Putamen (tissue), 1 donor: ENCODE data around the gene PTGER2.

Experiments
- DNase-seq: peaks from one replicate; pipeline ENCODE4 v3.0.0-alpha.2; 2016; ENCODE audit warnings: low spot score

The PTGER2 gene

DNA sequence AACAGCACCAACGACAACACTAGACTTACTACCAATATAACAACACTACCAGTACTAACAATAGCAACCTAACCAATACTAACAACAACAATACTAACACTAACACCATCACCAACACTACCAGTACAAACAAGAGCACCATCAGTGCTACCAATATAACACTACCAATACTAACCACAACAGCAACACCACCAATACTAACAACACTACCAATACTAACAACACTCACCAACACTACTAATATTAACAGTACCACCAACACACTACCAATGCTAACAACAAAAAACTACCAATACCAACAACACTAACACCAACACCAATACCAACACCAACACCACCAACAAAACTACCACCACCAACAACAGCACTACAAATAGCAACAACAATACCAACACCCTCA, 25.1 kb downstream of the PTGER2 start:
- DNase-seq: no peak

- DNase-seq: no peak
Observed at GRCh38 chr14:52342849-52343596, 28.9 kb downstream of the PTGER2 start.

- no peak for DNase-seq
Observed at GRCh38 chr14:52346778-52347177, 32.7 kb downstream of the PTGER2 start.

DNA sequence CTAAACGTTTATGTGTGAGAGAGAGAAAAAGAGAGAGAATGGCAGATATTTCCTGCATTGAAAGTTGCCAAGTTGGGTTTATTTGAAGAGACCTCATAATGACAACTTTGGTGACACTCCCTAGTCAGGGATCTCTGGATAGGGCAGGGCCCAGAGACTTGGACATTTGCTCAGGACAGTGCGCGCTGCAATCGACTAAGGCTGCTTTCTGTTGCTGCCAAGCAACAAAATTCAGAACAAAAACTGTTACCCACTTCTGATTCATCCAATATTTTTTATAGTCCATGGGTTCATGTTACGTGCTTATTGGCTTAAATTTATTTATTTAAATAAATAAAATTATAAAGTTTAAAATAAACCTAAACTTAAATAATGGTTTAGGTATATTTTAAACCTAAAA, 34.2 kb downstream of the PTGER2 start:
- no peak for DNase-seq

- no peak for DNase-seq
Observed at GRCh38 chr14:52348776-52349175, 34.7 kb downstream of the PTGER2 start.

- DNase-seq: no peak
Observed at GRCh38 chr14:52349731-52350130, 35.6 kb downstream of the PTGER2 start.

DNA sequence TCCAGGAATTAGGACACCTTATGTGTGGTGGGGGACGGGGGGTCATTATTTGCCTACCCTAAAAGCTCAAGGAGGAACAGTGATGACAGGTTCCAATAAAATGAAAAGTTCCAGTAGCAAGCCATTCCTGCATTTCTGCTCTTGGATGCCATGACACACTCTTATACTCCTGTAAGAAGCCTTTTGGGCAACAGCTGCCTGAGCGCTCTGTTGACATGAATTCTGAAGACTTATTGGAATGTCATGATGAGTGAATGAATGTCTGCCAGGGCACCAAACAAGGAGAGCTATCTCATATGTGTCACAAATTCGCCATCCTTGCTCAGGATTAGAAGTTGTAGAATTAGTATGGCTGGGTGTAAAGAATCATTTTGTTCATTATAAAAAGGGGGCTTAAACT, 36.3 kb downstream of the PTGER2 start:
- no peak for DNase-seq

- no peak for DNase-seq
Observed at GRCh38 chr14:52351233-52352060, 37.3 kb downstream of the PTGER2 start.

DNA sequence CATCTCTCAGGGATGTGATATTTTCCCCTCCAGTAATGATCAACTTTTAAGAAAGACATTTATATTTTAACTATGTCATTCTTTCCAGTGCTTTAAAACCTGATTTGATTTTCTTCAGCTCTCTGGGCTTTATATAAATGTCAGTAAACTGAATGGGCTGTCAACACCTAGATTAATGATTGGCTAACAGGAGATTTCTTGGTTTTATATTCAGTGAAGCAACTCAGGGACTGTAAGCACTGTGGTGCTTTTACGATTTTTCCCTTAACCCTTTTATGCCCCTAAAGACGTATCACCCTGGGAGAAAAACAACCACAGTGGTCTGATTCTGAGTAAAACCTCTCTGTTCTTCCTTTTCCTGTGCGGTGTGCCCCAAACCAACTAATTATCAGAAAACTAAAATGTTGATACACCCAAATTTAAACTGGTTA, 38.0 kb downstream of the PTGER2 start:
- no peak for DNase-seq

GRCh38 chr14:52352569-52352968, 38.5 kb downstream of the PTGER2 start:
- no peak for DNase-seq

- DNase-seq: no peak
Observed at GRCh38 chr14:52354242-52354641, 40.1 kb downstream of the PTGER2 start.

GRCh38 chr14:52355016-52355431, 40.9 kb downstream of the PTGER2 start:
- no peak for DNase-seq

DNA sequence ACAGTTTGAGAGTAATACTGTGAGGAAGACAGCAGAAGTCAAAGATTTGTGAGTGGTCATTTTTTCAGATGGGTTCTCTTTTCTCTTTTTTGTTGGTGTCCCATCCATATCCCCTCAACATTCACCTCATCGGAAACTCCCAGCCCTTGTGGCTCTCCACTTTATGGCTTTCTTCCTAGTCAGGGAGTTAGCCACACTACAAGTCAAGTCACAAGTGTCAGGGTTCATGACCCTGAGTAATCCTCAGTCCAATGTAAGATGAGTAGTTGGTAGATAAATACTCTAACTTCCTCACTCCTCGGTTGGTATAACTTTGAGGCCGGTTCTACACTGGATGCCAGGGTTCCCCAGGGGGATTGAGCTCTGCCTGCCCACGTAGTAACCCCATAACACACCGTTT, 41.4 kb downstream of the PTGER2 start:
- no peak for DNase-seq

DNA sequence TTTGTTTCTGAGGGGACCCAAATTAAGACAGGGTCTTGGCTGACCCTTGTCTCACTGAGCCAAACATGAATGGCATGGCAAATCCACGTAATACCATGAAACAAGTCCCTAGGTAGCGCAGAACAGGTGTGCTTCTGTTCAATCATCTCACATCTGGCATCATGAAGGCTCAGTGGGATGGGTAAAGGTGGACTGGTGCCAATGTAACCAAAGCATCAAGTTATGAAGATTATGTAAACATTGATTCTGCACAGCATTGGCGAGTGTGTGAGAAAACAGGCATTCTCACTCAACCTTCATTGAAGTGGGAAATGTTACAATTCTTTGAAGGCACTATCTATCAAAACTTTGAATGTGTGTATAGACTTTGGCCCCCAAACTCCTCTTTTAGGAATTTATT, 41.9 kb downstream of the PTGER2 start:
- no peak for DNase-seq

- DNase-seq: no peak
Observed at GRCh38 chr14:52360831-52361230, 46.7 kb downstream of the PTGER2 start.

DNA sequence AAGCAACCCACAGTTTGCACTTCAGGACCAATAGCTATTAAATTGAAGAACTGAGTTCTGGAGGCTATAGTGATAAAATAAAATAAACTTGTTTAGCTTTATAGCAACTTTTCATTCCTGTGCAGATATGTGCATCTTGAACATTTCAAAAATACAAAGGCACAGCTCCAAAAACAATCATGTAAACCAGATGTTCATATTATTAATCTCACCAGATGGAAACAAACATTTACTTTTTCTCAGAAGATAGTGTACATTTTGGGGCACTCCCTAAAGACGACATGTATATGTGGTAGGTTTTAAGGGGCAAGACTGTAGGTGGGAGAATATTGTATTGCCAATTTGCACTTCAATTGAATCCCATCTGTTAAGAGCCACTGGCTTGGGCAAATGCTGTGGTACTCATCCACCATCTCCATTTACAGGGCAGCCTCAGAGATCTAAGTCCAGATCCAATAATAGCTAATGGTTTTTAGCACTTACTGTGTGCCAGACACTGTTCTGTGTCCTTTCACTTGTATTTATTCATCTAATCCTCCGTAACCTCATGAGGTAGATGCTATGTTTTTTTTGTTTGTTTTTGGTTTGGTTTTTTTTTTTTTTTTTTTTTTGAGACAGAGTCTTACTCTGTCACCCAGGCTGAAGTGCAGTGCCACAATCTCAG, 49.1 kb downstream of the PTGER2 start:
- DNase-seq: no peak

- DNase-seq: no peak
Observed at GRCh38 chr14:52363961-52364360, 49.8 kb downstream of the PTGER2 start.

DNA sequence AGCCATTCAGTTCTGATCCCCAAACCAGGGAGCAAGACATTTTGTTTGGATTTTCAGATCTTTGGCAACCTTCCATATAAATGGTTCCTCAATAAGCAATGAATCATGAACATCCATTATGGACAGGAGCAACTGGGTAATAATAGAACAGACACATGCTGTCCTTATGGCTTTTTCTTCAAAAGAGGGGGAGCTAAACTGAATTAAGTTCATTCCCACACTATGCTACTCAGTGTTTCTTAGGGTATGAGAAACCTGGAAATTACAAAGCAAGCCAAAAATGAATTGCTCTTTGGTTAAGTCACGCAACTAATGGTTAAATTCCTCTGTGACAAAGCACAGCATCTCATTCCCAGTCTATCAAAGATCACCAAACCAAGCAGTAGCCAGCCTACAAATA, 51.0 kb downstream of the PTGER2 start:
- DNase-seq: no peak

GRCh38 chr14:52366796-52367315, 52.7 kb downstream of the PTGER2 start:
- DNase-seq: no peak

GRCh38 chr14:52369305-52369801, 55.2 kb downstream of the PTGER2 start:
- no peak for DNase-seq

DNA sequence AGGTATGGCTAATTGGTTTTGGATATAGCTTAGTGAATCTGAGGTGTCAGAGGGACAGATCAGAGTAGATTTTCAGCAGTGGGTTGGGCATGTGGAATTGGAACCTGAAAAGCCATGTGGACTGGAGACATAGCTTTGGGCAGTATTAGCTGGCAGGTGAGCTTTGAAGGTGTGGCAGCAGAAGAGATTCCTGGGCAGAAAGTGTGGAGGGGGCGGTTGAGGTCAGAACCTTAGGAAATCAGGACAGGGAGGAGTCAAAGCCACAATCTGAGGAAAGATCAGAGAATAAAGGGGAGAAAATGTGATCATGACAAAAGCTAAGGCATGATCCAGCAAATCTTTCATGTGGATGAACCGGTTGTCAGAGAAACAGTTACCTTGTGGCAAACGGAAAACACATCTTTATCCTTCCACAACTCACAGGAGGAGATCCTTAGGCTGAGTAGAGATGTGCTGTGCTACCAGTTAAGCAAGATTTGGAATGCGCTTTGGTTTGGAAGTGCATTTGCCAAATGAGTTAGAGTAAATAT, 56.4 kb downstream of the PTGER2 start:
- no peak for DNase-seq

DNA sequence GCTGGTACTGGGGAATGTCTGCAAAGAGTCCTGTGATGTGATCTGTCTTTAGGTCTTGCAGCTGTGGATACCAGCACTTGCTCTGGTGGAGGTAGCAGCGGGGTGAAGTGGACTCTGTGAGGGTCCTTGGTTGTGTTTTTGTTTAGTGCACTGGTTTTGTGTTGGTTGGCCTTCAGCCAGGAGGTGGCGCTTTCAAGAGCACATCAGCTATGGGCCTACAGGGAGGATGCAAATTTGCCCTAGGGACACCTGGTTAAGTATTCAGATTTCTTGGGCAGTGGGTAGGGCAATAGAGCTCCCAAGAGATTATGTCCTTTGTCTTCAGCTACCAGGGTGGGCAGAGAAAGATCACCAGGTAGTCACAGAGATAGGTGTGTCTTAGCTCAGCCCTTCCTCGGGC, 63.8 kb downstream of the PTGER2 start:
- DNase-seq: no peak
